T-helper 2 cell treated with Interferon-gamma antibody and Interleukin-4, amounts not matched to agents 100 ng/mL and 5 ng/mL, for 36 hours (primary cell): ENCODE data around the gene SH2B3. TPM values are rescaled to one million over a fixed set of nuclear protein-coding genes. Genes with fewer than 3 reads are reported as not detected.
"Not testable (repeated sequence)": the region's sequence is repeated elsewhere in the genome, so short reads cannot be mapped to it uniquely, and the experiment has no call there.

Source experiments
- intact Hi-C: fragments of 100-400 bp; cut with micrococcal nuclease; formaldehyde crosslinking; loops from one replicate; pipeline ENCODE4 v1.15.1; 2023
- total RNA-seq: library from RNA; stranded (reverse); gene quantifications from 2 replicates; pipeline ENCODE4 v1.2.3, GENCODE V29; 2022

SH2B3 gene
- total RNA-seq, 1 donor from 2014 or later, result 40.3 TPM

- intact Hi-C loops, result no loop called here
Observed at GRCh38 chr12:111455448-111456320, 50.0 kb downstream of the SH2B3 start.

- intact Hi-C loops, result no loop called here
Observed at GRCh38 chr12:111457071-111457470, 51.3 kb downstream of the SH2B3 start.

DNA sequence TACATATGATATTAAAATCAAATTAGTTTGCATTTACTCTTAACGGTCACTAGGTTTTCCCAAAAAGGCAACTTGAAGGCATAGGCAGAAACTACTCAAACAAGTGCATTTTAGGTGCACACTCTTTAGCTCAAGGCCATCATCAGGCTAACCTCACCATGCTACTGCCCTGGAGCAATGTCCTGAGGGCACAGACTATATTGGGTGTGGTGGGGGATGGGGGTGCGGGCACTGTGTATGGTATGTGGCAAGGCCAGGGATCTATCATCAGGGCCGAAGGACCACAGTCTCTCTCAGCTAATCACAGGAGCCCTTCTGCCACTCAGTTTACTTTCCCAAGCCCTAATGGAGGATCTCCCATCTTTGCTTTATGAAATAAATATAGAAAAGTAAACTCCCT lies 51.9 kb downstream of the SH2B3 start:
- intact Hi-C loops, result no loop called here

DNA sequence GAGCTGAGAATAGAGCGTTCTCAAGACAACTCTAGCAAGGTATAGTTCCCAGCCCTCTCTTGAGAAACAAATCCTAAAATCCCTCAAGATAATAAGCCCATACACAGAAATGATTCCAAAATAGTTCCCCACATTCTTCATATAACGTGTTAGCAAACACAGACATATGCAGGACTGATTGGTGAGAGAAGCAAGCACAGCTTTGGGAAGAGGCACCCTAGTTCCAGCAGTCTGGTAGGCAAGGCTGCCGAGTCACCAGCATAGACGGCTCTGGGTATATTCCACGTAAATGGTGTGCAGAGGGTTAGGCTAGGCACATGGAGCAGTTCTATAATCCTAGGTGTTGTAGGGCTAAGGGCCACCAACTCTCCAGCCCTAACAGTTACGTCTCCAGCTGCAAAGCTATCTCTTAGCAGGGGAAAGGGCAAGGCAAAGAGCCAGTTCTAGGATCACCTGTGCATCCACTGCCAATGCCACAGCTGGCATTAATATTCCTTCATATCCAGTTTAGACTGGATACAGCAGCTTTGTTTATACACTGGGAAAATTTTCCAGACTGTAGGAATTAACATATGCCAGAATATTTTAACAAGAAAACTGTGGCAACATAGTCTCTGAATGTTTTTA lies 52.9 kb downstream of the SH2B3 start:
- intact Hi-C loops, result no loop called here

GRCh38 chr12:111460111-111460510 lies 54.4 kb downstream of the SH2B3 start:
- intact Hi-C loops, result not testable (repeated sequence)

GRCh38 chr12:111462210-111462769 lies 56.6 kb downstream of the SH2B3 start:
- intact Hi-C loops, result no loop called here

- intact Hi-C loops, result no loop called here
Observed at GRCh38 chr12:111467092-111467856, 61.6 kb downstream of the SH2B3 start.

GRCh38 chr12:111467857-111468241 lies 62.1 kb downstream of the SH2B3 start:
- intact Hi-C loops, result no loop called here

- intact Hi-C loops, result no loop called here
Observed at GRCh38 chr12:111469401-111469800, 63.7 kb downstream of the SH2B3 start.

DNA sequence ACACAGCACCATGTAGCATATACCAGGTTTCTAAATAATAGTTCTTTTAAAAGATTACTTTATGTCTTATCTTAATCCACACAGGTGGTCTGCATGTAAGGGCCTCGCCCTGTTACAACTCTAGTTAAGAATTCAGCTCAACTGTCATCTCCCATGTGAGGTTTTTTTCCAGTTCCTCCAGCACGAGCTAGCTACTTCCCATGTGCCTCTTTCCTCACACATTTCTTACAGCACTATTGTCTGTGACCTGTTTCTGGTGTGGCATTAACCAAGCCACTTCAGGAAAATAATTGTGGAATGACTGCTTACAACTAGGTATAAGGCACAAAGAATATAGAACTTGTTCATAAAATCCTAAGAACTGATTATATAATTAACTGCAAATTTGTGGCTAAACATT lies 65.5 kb downstream of the SH2B3 start:
- intact Hi-C loops, result no loop called here

DNA sequence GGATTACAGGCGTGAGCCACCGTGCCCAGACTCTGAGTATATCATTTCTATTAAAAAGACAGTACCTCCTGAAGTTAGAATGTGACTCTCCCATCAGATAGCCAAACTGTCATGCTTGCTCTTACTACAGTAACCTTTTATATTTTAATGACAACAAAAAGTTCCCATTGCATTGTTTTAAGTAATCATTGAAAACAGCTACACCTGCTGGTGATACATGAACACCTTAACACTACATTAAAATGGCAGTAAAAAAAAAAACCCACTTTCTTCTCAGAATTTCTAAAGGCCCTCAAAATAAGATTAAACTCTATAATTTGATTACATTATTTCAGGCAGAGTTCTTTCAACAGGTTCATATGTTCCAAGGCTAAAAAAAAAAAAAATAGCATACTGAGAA lies 76.7 kb downstream of the SH2B3 start:
- intact Hi-C loops, result no loop called here

DNA sequence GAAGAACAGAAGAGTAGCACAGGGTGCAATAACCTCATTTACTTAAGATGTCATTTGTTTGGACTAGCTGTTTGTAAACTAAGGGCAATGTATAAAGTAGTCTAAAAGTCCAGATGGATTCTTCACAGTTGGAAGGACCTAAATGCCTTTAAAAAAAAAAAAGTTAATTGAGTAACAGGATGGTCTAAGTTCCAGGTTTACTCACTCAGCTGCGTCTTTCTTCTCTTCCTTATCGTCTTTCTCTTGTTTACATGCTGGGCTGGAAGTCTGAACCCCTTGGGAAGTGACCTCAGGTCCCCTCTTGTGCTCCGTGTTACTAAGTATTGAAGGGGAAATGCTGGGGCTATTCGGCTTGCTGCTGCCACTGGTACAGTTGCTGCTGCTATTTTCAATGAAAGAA lies 82.5 kb downstream of the SH2B3 start:
- intact Hi-C loops, result no loop called here

GRCh38 chr12:111488798-111489197 lies 83.1 kb downstream of the SH2B3 start:
- intact Hi-C loops, result no loop called here

GRCh38 chr12:111492979-111493378 lies 87.3 kb downstream of the SH2B3 start:
- intact Hi-C loops, result not testable (repeated sequence)

GRCh38 chr12:111494676-111495075 lies 89.0 kb downstream of the SH2B3 start:
- intact Hi-C loops, result no loop called here

Other genes starting within 250 kb of the SH2B3 start
- 1.9 and 2.6 TPM in 2 replicates for gene PHETA1, start 36.8 kb upstream of the SH2B3 start, total RNA-seq
- gene ATXN2, start 193.4 kb downstream of the SH2B3 start, total RNA-seq, result 43.7 and 45.3 TPM in 2 replicates